MG63 (cell line): ENCODE data around the gene RPUSD4. TPM values are rescaled to one million over a fixed set of nuclear protein-coding genes. Genes with fewer than 3 reads are reported as not detected.
"Not testable (repeated sequence)": the region's sequence is repeated elsewhere in the genome, so short reads cannot be mapped to it uniquely, and the experiment has no call there.

Source experiments
- DNase-seq: peaks from one replicate; pipeline ENCODE4 v3.0.0-alpha.2; 2020
- H3K27me3 ChIP-seq: fragments of 250-450 bp; sonication (Bioruptor Pico); 2 replicates; pipeline ENCODE4 v1.5.1; 2020; ENCODE audit warnings: mild to moderate bottlenecking, moderate library complexity
- H3K36me3 ChIP-seq: fragments of 250-450 bp; sonication (Bioruptor Pico); 2 replicates; pipeline ENCODE4 v1.5.1; 2020; ENCODE audit warnings: mild to moderate bottlenecking, moderate library complexity
- H3K4me3 ChIP-seq: fragments of 250-450 bp; sonication (Bioruptor Pico); 2 replicates; pipeline ENCODE4 v1.5.1; 2020; ENCODE audit warnings: mild to moderate bottlenecking, moderate library complexity
- H3K9me3 ChIP-seq: fragments of 250-450 bp; sonication (Bioruptor Pico); 2 replicates; pipeline ENCODE4 v1.5.1; 2020; ENCODE audit warnings: mild to moderate bottlenecking, moderate library complexity
- total RNA-seq: library from RNA; depleted of rRNA; stranded (reverse); fragments of >200 nt; shearing (Covaris generic); gene quantifications from 2 replicates; pipeline ENCODE4 v1.2.3, GENCODE V29; 2014; ENCODE audit warnings: low replicate concordance; rRNA removed

The RPUSD4 gene
- 18.8 and 29.0 TPM in 2 replicates for total RNA-seq

GRCh38 chr11:126211236-126212088, at the start of gene RPUSD4, which contains the start of gene FAM118B:
TSS of gene RPUSD4 (minus strand) at chr11:126211650. CDS start at chr11:126211638, 12 bp downstream.
TSS of gene FAM118B (plus strand) at chr11:126211782. CDS start at chr11:126235002, 23,220 bp downstream.
- Histone ChIP-seq H3K9me3 (no peaks in the 10 kb centered on the region), H3K36me3 (peaks cover 34% of the 10 kb centered on the region), H3K4me3 (peak within 1 kb of the TSS; percentile 98), H3K27me3 (no peaks in the 10 kb centered on the region)
- DNase-seq: peak; percentile 96

GRCh38 chr11:126257764-126258163, 46.3 kb upstream of the RPUSD4 start:
- no peaks in the 10 kb centered on the region for H3K9me3 ChIP-seq
- peaks cover 36% of the 10 kb centered on the region for H3K36me3 ChIP-seq
- no peak overlapping the region for H3K4me3 ChIP-seq
- H3K27me3 ChIP-seq: no peaks in the 10 kb centered on the region
- DNase-seq: no peak

GRCh38 chr11:126257144-126257543, 45.7 kb upstream of the RPUSD4 start:
- Histone ChIP-seq H3K4me3 (no peak overlapping the region), H3K27me3 (no peaks in the 10 kb centered on the region), H3K36me3 (peaks cover 35% of the 10 kb centered on the region), H3K9me3 (no peaks in the 10 kb centered on the region)
- no peak for DNase-seq

GRCh38 chr11:126256216-126256615, 44.8 kb upstream of the RPUSD4 start:
- peaks cover 27% of the 10 kb centered on the region for H3K36me3 ChIP-seq
- no peak overlapping the region for H3K4me3 ChIP-seq
- H3K9me3 ChIP-seq: no peaks in the 10 kb centered on the region
- no peaks in the 10 kb centered on the region for H3K27me3 ChIP-seq
- DNase-seq: no peak

- peaks cover 25% of the 10 kb centered on the region for H3K36me3 ChIP-seq
- not testable (repeated sequence) for DNase-seq, H3K4me3 ChIP-seq, H3K9me3 ChIP-seq, H3K27me3 ChIP-seq
Measured at GRCh38 chr11:126255507-126255906, 44.1 kb upstream of the RPUSD4 start.

GRCh38 chr11:126254819-126255218, 43.4 kb upstream of the RPUSD4 start:
- H3K27me3 ChIP-seq: no peaks in the 10 kb centered on the region
- DNase-seq: no peak
- H3K36me3 ChIP-seq: peaks cover 25% of the 10 kb centered on the region
- no peak overlapping the region for H3K4me3 ChIP-seq
- no peaks in the 10 kb centered on the region for H3K9me3 ChIP-seq

- H3K9me3 ChIP-seq: no peaks in the 10 kb centered on the region
- no peaks in the 10 kb centered on the region for H3K27me3 ChIP-seq
- DNase-seq: no peak
- peaks cover 23% of the 10 kb centered on the region for H3K36me3 ChIP-seq
- H3K4me3 ChIP-seq: no peak overlapping the region
Measured at GRCh38 chr11:126253265-126253664, 41.8 kb upstream of the RPUSD4 start.

GRCh38 chr11:126246636-126247035, 35.2 kb upstream of the RPUSD4 start:
- Histone ChIP-seq H3K4me3 (no peak overlapping the region), H3K27me3 (no peaks in the 10 kb centered on the region), H3K36me3 (peaks cover 4% of the 10 kb centered on the region), H3K9me3 (no peaks in the 10 kb centered on the region)
- DNase-seq: no peak

GRCh38 chr11:126233391-126233790, 21.9 kb upstream of the RPUSD4 start:
- DNase-seq: no peak
- Histone ChIP-seq H3K36me3 (peaks cover 8% of the 10 kb centered on the region), H3K9me3 (no peaks in the 10 kb centered on the region), H3K4me3 (no peak overlapping the region), H3K27me3 (no peaks in the 10 kb centered on the region)

- Histone ChIP-seq H3K36me3 (peaks cover 8% of the 10 kb centered on the region), H3K9me3 (no peaks in the 10 kb centered on the region), H3K4me3 (no peak overlapping the region), H3K27me3 (no peaks in the 10 kb centered on the region)
- DNase-seq: no peak
Measured at GRCh38 chr11:126232683-126233082, 21.2 kb upstream of the RPUSD4 start.

- no peak for DNase-seq
- no peaks in the 10 kb centered on the region for H3K27me3 ChIP-seq
- no peak overlapping the region for H3K4me3 ChIP-seq
- H3K36me3 ChIP-seq: peaks cover 8% of the 10 kb centered on the region
- H3K9me3 ChIP-seq: no peaks in the 10 kb centered on the region
Measured at GRCh38 chr11:126231725-126232459, 20.4 kb upstream of the RPUSD4 start.

- H3K9me3 ChIP-seq: no peaks in the 10 kb centered on the region
- DNase-seq: no peak
- no peaks in the 10 kb centered on the region for H3K36me3 ChIP-seq
- H3K27me3 ChIP-seq: no peaks in the 10 kb centered on the region
- no peak overlapping the region for H3K4me3 ChIP-seq
Measured at GRCh38 chr11:126229858-126230540, 18.5 kb upstream of the RPUSD4 start.

GRCh38 chr11:126226334-126227084, 15.1 kb upstream of the RPUSD4 start:
- DNase-seq: no peak
- Histone ChIP-seq H3K9me3 (no peaks in the 10 kb centered on the region), H3K36me3 (no peaks in the 10 kb centered on the region), H3K4me3 (no peak overlapping the region), H3K27me3 (no peaks in the 10 kb centered on the region)

GRCh38 chr11:126225295-126225665, 13.8 kb upstream of the RPUSD4 start:
- Histone ChIP-seq H3K4me3 (no peak overlapping the region), H3K36me3 (no peaks in the 10 kb centered on the region), H3K27me3 (no peaks in the 10 kb centered on the region), H3K9me3 (no peaks in the 10 kb centered on the region)
- no peak for DNase-seq

GRCh38 chr11:126224647-126225294, 13.3 kb upstream of the RPUSD4 start:
- Histone ChIP-seq H3K27me3 (no peaks in the 10 kb centered on the region), H3K4me3 (no peak overlapping the region), H3K36me3 (no peaks in the 10 kb centered on the region), H3K9me3 (no peaks in the 10 kb centered on the region)
- no peak for DNase-seq

- Histone ChIP-seq H3K36me3 (no peaks in the 10 kb centered on the region), H3K27me3 (no peaks in the 10 kb centered on the region), H3K4me3 (no peak overlapping the region), H3K9me3 (no peaks in the 10 kb centered on the region)
- DNase-seq: no peak
Measured at GRCh38 chr11:126219547-126219946, 8.1 kb upstream of the RPUSD4 start.
